NCI-H2029 (cell line): ENCODE measurements around the gene TXNRD1.
"Not testable (repeated sequence)": the region's sequence is repeated elsewhere in the genome, so short reads cannot be mapped to it uniquely, and the experiment has no call there.

Experiments
- DNase-seq: peaks from one replicate; lab custom pipeline; 2025; lab: John Stamatoyannopoulos, UW

TXNRD1 gene

DNA sequence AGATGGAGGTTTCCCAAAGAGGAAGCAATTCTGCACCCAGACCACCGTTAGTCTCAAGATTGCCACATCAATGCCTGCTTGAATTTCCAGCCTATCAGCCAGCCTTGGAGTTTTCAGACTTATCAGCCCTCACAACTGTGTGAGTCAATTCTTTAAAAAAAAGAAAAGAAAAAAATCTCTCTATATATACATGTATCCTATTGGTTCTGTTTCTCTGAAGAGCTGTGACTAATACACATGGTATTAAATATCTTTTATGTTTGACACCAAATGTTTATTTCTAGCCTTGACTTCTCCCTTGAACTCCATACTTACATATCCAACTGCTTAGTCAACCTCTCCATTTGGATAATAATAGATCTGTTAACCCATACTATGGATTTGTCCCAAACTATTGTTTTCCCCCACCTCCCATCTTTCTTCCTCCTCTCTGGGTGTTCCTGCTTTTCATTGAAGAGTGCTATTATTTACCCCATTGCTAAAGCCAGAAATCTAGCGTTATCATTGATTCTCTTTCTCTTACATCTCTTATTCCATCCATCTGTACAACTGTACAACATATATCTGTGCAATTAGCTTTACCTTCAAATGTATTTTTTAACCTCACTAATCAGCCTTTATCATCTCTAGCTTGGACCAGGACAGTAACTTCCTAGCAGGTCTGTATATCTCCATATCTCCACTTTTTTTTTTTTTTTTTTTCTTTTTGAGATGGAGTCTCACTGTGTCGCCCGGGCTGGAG, 65.3 kb downstream of the TXNRD1 start:
- no peak for DNase-seq

DNA sequence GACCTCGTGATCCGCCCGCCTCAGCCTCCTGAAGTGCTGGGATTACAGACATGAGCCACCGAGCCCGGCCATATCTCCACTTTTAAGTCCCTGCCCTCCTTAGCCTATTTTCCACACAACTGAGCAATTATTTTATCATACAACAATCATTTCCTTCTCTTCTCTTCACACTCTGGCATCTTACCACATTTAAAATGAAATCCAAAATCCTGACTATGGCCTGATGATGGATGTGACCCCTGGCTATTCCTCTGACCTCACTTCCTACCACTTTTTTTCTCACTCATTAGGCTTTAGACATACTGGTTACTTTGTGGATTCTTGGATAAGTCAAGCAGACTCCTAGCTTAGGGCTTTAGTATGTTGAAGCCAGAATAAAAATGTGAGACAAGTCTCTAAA, 66.1 kb downstream of the TXNRD1 start:
- DNase-seq: no peak

DNA sequence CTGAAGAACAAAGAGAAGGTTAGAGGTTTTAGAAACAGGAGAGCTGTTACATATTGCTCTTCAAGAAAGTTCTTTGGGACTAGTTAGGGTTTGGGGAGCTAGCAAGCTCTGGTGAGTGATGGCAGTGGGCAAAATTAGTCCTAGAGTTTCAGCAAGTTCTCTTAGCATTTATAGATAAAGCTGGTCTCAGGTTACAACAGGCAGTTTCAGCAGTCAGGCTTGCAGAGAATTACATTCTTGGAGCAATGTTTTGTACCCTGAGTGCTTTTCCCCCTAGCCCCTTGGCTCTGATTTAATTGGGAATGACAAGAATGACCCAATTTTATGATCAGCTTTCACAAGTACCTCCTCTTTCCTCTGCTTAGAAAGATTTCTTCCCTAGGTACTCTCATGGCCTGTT, 66.5 kb downstream of the TXNRD1 start:
- DNase-seq: no peak

- DNase-seq: peak; percentile 82
Observed at GRCh38 chr12:104285740-104286515, 70.3 kb downstream of the TXNRD1 start.

- peak; percentile 96 for DNase-seq
Observed at GRCh38 chr12:104286516-104287482, 71.2 kb downstream of the TXNRD1 start.

DNA sequence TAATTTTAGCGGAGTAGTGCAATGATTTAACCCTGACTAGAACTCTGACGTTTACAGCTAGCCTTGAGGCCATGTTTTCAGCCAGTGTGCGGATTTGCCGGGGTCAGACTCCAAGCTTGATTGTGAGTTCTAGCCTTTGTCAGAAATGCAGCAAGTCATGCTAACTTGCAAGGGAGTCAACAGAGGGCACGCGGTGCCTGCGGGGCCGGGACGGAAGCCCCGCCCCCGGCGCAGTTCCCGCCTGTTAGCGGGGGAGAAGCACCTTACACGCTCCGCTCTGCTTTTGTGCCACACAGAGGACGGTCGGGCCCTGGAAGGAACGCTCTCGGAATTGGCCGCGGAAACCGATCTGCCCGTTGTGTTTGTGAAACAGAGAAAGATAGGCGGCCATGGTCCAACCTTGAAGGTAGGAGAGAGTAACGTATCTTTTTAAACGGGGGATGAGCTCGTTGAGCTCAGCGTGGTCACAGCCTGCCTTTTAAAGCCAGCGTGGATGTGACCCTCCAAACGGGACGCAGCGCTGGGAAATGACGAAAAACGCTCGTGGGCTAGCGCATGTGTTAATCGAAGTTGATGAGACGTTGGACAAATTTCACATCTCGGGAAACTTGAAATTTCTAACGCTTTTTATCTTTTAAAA, 73.2 kb downstream of the TXNRD1 start:
- DNase-seq: peak; percentile 82

DNA sequence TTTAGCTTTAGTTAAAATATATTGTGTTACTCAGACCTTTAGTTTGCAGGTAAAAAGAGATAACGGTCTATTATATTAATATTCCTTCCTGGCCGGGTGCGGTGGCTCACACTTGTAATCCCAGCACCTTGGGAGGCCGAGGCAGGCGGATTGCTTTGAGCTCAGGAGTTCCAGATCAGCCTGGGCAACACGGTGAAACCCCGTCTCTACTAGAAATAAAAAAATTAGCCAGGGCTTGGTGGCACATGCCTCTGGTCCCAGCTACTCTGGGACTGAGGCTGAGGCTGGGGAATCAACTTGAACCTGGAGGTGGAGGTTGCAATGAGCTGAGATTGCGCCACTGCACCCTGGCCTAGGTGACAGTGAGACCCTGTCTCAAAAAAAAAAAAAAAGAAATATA, 74.7 kb downstream of the TXNRD1 start:
- DNase-seq: no peak

DNA sequence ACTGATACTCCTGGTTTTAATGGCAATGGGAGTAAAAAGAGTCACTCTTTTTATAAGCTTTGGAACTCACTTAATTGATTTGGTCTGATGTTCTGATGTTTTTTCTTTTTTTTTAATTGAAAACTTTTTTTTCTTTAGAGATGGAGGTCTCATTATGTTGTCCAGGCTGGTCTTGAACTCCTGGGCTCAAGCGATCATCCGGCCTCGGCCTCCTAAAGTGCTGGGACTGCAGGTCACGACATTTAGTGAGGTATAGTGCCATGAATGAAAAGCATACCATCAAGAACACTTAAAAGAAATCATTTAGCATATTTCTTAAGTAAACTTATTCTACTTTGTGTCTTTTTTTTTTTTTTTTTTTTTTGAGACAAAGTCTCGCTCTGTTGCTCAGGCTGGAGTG, 75.3 kb downstream of the TXNRD1 start:
- DNase-seq: no peak

DNA sequence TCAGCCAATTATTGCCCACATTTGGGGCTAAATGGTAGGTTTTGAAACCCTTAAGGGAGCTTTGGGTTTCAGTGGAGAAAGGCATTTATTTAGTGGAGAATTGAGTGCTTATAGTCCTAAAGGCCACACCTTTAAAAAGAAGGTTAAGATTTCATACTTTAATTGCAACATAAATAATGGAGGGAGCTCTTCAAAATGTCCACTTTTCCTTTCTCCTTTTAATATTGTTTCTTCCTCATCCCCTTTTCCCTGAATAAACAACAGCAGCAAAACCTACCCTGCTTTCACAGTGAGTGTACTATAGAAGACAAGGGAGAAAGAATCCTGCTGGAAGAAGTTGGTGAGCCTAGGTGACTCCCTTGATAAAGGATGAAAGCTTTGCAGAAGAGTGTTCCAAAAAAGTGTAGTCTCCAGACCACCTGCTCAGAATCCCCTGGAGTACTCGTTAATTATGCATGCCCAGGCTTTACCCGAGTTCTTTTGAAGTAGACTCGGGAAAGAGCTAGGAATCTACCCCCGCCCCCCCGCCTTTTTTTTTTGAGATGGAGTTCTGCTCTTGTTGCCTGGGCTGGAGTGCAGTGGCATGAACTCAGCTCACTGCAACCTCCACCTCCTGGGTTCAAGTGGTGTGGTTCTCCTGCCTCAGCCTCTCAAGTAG, 76.4 kb downstream of the TXNRD1 start:
- DNase-seq: no peak

GRCh38 chr12:104292872-104293794, 77.6 kb downstream of the TXNRD1 start:
- no peak for DNase-seq

DNA sequence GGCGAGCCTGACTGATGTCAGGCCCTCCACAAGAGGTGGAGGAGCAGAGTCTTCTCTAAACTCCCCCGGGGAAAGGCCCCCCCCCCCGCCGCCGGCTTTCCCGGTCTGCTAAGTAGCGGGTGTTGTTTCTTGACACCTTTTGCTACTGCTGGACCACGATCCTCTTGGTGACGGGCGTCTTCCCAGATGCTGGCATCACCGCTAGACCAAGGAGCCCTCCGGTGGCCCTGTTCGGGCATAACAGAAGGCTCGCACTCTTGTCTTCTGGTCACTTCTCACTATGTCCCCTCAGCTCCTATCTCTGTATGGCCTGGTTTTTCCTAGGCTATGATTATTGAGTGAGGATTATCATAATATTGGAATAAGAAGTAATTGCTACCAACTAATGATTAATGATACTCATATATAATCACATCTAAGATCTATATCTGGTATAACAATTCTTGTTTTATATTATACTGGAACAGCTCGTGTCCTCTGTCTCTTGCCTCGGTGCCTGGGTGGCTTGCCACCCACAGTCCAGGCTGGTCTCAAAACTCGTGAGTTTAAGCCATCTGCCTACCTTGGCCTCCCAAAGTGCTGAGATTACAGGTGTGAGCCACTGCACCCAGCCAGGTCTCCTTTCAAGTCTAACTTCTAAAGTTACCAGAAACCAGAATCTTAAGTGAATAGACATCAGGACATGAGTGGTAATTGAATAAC, 78.7 kb downstream of the TXNRD1 start:
- not testable (repeated sequence) for DNase-seq

DNA sequence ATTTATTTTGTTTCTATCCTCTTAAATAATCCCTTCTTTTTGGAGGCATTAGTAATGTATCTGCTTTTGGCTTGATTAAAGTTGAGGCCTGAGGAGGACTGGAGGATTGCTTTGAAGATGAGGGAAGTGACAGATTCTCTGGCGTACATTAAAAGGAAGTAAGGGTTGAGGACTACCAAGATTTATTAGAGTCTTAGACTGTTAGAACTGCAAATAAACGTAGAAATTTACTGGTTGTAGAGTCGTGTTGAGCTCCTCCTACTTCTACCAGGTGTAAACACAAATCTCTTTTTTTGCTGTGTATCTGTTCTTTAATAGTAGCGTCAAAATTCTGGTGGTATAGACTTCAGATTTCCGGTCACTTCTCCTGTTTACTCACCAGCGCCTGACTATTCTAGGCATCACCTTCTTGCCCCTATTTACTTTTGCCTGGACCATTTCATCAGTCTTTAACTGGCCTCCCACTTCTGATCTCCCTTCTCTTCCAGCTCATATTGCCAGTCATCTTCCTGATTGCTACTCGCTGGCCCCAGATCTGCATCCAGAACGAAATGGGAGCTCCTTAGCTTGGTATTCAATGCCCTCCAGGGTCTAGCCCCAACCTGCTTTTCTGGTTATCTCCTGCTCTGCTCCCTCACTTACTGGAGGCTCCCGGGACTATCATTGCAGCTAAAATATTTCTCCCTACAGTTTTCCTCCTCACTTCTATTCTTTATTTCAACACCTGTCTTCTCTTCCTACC, 79.5 kb downstream of the TXNRD1 start:
- DNase-seq: no peak

GRCh38 chr12:104295954-104296353, 80.4 kb downstream of the TXNRD1 start:
- no peak for DNase-seq

- DNase-seq: no peak
Observed at GRCh38 chr12:104296718-104297117, 81.1 kb downstream of the TXNRD1 start.

GRCh38 chr12:104297477-104298113, 82.0 kb downstream of the TXNRD1 start:
- DNase-seq: no peak

DNA sequence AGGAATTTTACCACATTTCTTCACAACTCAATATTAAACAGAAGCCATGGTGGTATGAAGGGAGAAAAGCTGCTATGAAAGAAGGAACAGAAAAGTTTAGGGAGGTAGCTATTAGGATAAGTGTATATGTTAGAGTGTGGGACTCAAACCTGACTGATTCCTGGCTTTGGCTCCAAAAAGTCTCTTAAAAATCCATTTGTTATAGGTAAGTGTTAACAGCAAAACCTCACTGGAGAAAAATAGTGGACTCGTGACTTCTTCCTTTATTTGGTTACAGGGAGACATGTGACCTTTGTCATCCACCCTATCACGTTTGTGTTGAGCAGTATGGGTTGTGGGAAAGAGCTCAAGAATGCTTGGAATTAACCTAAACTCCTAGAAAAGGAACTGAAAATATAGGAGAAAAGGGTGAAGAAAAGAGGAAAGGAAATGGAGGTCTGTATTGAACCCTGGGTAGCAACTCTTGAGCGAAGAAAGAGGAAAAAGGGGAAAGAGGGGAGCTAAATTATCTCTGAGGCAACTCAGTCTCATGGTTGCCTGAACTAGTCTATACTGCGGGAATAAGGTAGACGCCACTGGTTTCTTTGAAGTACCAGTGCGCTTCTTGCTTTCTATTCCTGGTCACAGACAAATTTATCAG, 84.4 kb downstream of the TXNRD1 start:
- no peak for DNase-seq

DNA sequence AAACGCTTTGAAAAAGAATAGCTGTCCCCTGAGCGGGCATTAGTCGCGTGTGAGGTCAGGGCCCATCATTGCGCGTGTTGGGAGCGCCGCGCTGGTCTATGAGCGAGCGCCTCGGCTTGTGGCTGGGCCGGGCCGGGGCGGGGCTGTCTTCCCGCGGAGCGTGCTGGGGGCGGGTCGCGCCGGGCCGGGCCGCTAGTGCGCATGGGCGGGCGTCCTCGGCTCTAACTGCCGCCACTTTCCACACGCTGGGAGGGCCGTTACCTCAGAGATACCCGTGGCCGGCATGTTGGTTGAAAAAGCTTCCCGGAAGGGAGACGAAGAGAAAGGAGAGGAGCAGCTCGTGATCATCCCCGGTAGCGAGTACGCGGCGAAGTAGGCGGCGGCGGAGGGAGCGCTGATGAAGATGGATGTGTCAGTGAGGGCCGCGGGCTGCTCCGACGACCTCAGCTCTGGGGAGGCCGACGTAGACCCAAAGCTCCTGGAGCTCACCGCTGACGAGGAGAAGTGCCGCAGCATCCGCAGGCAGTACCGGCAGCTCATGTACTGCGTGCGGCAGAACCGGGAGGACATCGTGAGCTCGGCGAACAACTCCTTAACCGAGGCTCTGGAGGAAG, 88.1 kb downstream of the TXNRD1 start, which contains the start of gene EID3:
EID3 (plus strand) TSS at position 202 of the 614 bp plus-strand sequence; CDS start at position 398, 196 bp downstream.
- peak; percentile 62 for DNase-seq
